GM12873 (cell line): Measurements from ENCODE around the gene APBA2.

Experiments used
- TF ChIP-seq, protein P1 (sequence below): IDR thresholded peaks from 2 replicates; pipeline ENCODE4 v1.5.1; 2012; ENCODE audit warnings: low read depth, mild to moderate bottlenecking, moderate library complexity, low read length, control low read depth; ENCODE audit not compliant: insufficient read depth; ENCODE audit errors: missing control alignments

APBA2 gene

GRCh38 chr15:29114221-29115092, 228.7 kb downstream of the APBA2 start:
- TF ChIP-seq, protein P1, sequence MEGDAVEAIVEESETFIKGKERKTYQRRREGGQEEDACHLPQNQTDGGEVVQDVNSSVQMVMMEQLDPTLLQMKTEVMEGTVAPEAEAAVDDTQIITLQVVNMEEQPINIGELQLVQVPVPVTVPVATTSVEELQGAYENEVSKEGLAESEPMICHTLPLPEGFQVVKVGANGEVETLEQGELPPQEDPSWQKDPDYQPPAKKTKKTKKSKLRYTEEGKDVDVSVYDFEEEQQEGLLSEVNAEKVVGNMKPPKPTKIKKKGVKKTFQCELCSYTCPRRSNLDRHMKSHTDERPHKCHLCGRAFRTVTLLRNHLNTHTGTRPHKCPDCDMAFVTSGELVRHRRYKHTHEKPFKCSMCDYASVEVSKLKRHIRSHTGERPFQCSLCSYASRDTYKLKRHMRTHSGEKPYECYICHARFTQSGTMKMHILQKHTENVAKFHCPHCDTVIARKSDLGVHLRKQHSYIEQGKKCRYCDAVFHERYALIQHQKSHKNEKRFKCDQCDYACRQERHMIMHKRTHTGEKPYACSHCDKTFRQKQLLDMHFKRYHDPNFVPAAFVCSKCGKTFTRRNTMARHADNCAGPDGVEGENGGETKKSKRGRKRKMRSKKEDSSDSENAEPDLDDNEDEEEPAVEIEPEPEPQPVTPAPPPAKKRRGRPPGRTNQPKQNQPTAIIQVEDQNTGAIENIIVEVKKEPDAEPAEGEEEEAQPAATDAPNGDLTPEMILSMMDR, result no peak

- TF ChIP-seq, protein P1, result peak; percentile 30
Observed at GRCh38 chr15:29115093-29115991, 229.6 kb downstream of the APBA2 start.

DNA sequence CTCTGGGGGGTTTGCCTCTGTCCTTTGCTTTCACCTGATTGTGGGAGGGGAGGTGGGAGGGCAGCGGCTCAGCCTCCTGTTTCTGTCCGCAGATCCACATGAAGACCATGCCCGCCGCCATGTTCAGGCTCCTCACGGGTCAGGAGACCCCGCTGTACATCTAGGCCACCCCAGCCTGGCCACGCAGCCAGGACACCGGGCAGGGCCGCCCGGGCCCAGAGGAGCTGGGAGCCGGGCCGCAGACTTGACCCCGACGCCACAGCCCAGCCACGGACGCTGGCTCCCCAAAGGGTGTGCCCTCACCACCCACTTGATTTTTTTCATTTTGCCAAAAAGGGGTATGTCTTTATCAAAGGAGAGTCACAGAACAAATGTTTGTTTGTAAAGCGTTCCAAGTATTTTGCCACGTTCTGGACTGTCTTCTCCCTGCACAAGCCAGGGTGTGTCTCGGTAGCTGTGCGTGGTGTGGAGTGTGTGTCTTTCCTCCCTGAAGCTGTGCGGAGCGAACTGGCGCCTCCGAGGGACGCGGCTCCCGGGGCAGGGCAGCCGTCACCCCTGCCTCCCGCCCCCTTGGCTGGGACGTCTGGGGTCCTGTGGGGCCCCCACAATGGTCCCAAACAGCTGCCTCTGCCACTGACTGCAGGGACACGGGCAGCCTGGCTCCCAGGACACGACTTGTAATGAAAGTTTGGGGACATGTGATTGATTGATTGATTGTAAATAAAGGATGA, 231.4 kb downstream of the APBA2 start:
- TF ChIP-seq, protein P1, result no peak

GRCh38 chr15:29117778-29118177, 232.0 kb downstream of the APBA2 start:
- TF ChIP-seq, protein P1, result no peak

DNA sequence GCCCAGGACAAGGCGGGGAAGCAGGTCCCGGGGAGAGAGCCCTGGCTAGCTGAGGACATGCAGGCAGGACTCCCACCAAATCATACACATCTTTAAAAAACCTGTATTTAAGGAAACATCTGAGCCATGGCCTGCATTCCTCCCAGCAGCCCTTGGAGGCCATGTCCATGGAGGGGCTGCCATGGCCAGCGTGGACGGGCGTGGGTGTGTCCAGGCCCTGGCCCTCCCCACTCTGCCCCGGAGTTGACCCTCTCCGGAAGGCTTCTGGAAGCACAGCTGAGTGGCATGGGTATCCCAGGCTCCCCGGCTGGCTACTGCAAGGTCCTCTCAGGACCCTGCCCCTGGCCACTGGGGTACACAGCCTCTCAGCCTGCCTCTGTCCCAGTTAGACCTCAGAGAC, 234.1 kb downstream of the APBA2 start:
- TF ChIP-seq, protein P1, result no peak

GRCh38 chr15:29120593-29121368, 235.0 kb downstream of the APBA2 start:
- TF ChIP-seq, protein P1, result no peak
